Upper lobe of left lung (tissue), 6 donors: ENCODE results near the gene ANKMY1. TPM values are rescaled to one million over a fixed set of nuclear protein-coding genes. Genes with fewer than 3 reads are reported as not detected.

Source experiments
- ATAC-seq, 2 donors: fragments of 200-7000 bp; cut with Tn5 transposase; one replicate each; pipeline ENCODE4 v1.9.1; 2022; ENCODE audit warnings: mild to moderate bottlenecking in 2 of 2, moderate library complexity in 2 of 2; ENCODE audit not compliant: low FRiP score in 2 of 2
- DNase-seq, 2 donors: peaks; one replicate each; pipeline ENCODE4 v3.0.0-alpha.2; 2019 to 2020
- H3K27ac ChIP-seq, 4 donors: fragments of 200-600 bp; sonication (generic); one replicate each; pipeline ENCODE4 v1.5.1; 2016 to 2019
- H3K27me3 ChIP-seq, 4 donors: fragments of 200-600 bp; sonication (generic); one replicate each; pipeline ENCODE4 v1.5.1; 2017 to 2019
- H3K36me3 ChIP-seq, 4 donors: fragments of 200-600 bp; sonication (generic); one replicate each; pipeline ENCODE4 v1.5.1; 2016 to 2019
- H3K4me1 ChIP-seq, 4 donors: fragments of 200-600 bp; sonication (generic); one replicate each; pipeline ENCODE4 v1.5.1; 2018 to 2019
- H3K4me3 ChIP-seq, 4 donors: fragments of 200-600 bp; sonication (generic); one replicate each; pipeline ENCODE4 v1.5.1; 2017 to 2019; ENCODE audit warnings: mild to moderate bottlenecking in 2 of 4, moderate library complexity in 1 of 4
- H3K9me3 ChIP-seq, 4 donors: fragments of 200-600 bp; sonication (generic); one replicate each; pipeline ENCODE4 v1.5.1; 2018 to 2019
- EP300 ChIP-seq, 4 donors: sonication (generic); formaldehyde crosslinking; IDR thresholded peaks; one replicate each; pipeline ENCODE4 v1.5.1; 2017; ENCODE audit warnings: antibody characterized with exemption in 4 of 4, control low read depth in 2 of 4
- POLR2A ChIP-seq, 4 donors: fragments of 450-650 bp; IDR thresholded peaks; one replicate each; pipeline ENCODE4 v1.5.1; 2016 to 2017; ENCODE audit warnings: antibody characterized with exemption in 4 of 4, mild to moderate bottlenecking in 2 of 4
- POLR2AphosphoS5 ChIP-seq, 2 donors: sonication (generic); formaldehyde crosslinking; IDR thresholded peaks; one replicate each; pipeline ENCODE4 v1.5.1; 2017; ENCODE audit warnings: antibody characterized with exemption in 2 of 2
- WGBS, 2 donors: methylation state at CpG; one replicate each; pipeline ENCODE4 v1.1.5; 2017 to 2018; 5-methylcytosine and 5-hydroxymethylcytosine counted together
- total RNA-seq, 6 donors: library from RNA; depleted of rRNA in 4 of 6; stranded (reverse); fragments of >200 nt in 4 of 6; gene quantifications; one replicate each; pipeline versions ENCODE4 v1.1.0 to v1.2.1, GENCODE V29; 2016 to 2021
- TF ChIP-seq, protein P1 (sequence below), 6 experiments: fragments of 450-650 bp in 4 of 6; fragments of 200-600 bp in 2 of 6; sonication (generic) in 2 of 6; IDR thresholded peaks; one replicate each; pipeline ENCODE4 v1.5.1; 2016 to 2019; ENCODE audit warnings: antibody characterized with exemption in 6 of 6
- donor health status: DM: no; HTN: no; CAD: no; lungs with moderate emphysema.
- donor health status: DM: no; HTN: yes; CAD: no; lungs with severe emphysema.

ANKMY1 gene
- total RNA-seq, 6 donors from 2014 or later = 23.7 to 97.4 (median 26.9) TPM

DNA sequence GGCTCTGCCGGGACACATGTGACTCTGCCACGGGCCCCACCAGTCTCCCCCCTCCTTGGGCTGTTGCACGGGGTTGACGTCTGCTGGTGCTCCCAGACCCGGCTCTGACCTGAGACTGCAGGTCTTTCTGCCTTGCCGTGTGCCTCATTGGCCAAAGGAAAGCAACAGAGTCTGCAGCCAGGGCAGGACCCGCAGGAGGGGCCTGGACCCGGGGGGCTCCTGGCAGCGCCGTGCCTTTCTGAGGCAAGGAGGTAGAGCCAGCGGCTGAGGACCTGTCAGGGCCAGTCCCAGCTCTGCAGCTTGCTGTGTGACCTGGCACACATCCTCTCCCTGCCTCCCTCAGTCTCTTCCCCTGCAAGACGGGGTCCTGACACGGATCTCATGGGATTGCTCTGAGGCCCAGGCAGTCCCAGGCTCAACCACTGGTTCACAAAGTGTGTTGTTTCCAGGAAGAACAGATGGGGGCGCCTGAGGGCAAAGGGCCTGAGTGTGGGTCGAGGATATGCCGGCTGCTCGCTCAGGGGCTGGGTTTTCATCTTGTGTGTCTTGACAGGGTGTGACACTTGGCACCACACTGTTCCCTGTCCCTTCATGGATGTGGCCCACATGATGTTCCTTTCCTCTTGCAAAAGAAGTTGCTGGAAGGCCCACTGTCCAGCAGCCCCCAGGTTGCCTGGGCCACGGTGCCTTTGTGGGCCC is 37.7 kb upstream of the ANKMY1 start:
- no peak overlapping the region for H3K4me3 ChIP-seq
- no peaks in the 10 kb centered on the region for H3K4me1 ChIP-seq
- no peak overlapping the region for H3K27ac ChIP-seq
- H3K27me3 ChIP-seq = no peaks in the 10 kb centered on the region
- ATAC-seq (no peak), DNase-seq (peak in 1 of 2 donors; percentile 32)
- TF ChIP-seq, protein P1, sequence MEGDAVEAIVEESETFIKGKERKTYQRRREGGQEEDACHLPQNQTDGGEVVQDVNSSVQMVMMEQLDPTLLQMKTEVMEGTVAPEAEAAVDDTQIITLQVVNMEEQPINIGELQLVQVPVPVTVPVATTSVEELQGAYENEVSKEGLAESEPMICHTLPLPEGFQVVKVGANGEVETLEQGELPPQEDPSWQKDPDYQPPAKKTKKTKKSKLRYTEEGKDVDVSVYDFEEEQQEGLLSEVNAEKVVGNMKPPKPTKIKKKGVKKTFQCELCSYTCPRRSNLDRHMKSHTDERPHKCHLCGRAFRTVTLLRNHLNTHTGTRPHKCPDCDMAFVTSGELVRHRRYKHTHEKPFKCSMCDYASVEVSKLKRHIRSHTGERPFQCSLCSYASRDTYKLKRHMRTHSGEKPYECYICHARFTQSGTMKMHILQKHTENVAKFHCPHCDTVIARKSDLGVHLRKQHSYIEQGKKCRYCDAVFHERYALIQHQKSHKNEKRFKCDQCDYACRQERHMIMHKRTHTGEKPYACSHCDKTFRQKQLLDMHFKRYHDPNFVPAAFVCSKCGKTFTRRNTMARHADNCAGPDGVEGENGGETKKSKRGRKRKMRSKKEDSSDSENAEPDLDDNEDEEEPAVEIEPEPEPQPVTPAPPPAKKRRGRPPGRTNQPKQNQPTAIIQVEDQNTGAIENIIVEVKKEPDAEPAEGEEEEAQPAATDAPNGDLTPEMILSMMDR (IDR thresholded peaks at IDR 0.05) = peak in 2 of 6 experiments; percentile 20 to 23
- TF ChIP-seq EP300 (IDR thresholded peaks at IDR 0.05) = no peak
- TF ChIP-seq POLR2A (IDR thresholded peaks at IDR 0.05) = no peak
- no peaks in the 10 kb centered on the region for H3K9me3 ChIP-seq
- 62 to 81% methylated on average over 7 to 18 of the region's 18 CpGs for WGBS, 2 donors
- peaks cover 3 to 89% (median 66%) of the 10 kb centered on the region in 4 donors for H3K36me3 ChIP-seq

DNA sequence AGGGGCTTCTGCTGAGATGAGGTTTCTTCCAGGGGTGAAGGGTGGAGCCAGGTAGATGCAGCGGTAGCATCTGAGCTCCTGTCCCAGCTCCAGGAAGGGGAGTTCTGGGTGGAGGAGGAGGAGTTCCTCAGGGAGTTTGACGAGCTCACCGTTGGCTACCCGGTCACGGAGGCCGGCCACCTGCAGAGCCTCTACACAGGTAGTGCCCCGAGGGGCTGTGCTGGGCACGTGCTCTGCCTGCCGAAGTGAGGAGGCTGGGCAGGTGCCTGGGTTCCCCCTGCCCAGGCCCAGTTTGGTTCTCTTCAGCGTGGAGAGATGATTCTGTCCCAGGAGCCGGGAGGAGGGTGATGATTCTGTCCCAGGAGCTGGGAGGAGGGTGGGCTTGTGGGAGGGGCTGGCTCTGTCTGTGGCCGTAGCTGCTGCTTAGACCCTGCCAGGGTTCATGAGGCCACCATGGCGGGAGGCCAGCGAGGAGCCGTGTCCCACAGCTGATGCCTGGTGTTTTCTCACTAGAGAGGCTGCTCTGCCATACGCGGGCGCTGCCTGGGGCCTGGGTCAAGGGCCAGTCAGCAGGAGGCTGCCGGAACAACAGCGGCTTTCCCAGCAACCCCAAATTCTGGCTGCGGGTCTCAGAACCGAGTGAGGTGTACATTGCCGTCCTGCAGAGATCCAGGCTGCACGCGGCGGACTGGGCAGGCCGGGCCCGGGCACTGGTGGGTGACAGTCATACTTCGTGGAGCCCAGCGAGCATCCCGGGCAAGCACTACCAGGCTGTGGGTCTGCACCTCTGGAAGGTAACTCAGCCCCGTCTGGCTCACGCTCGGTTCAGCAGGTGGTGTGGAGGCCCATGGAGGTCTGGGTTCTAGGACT is 37.0 kb upstream of the ANKMY1 start:
- no peak overlapping the region for H3K4me3 ChIP-seq
- no peaks in the 10 kb centered on the region for H3K27me3 ChIP-seq
- WGBS, 2 donors = 76 to 92% methylated on average over 10 to 24 of the region's 34 CpGs
- no peaks in the 10 kb centered on the region for H3K4me1 ChIP-seq
- H3K9me3 ChIP-seq = no peaks in the 10 kb centered on the region
- H3K36me3 ChIP-seq = peaks cover 3 to 89% (median 71%) of the 10 kb centered on the region in 4 donors
- peak in 1 of 2 donors; percentile 81 for DNase-seq
- H3K27ac ChIP-seq = no peak overlapping the region
- ATAC-seq = no peak
- TF ChIP-seq, protein P1 (IDR thresholded peaks at IDR 0.05) = no peak
- TF ChIP-seq POLR2A (IDR thresholded peaks at IDR 0.05) (no peak), POLR2AphosphoS5 (IDR thresholded peaks at IDR 0.05) (no peak), EP300 (IDR thresholded peaks at IDR 0.05) (no peak)

DNA sequence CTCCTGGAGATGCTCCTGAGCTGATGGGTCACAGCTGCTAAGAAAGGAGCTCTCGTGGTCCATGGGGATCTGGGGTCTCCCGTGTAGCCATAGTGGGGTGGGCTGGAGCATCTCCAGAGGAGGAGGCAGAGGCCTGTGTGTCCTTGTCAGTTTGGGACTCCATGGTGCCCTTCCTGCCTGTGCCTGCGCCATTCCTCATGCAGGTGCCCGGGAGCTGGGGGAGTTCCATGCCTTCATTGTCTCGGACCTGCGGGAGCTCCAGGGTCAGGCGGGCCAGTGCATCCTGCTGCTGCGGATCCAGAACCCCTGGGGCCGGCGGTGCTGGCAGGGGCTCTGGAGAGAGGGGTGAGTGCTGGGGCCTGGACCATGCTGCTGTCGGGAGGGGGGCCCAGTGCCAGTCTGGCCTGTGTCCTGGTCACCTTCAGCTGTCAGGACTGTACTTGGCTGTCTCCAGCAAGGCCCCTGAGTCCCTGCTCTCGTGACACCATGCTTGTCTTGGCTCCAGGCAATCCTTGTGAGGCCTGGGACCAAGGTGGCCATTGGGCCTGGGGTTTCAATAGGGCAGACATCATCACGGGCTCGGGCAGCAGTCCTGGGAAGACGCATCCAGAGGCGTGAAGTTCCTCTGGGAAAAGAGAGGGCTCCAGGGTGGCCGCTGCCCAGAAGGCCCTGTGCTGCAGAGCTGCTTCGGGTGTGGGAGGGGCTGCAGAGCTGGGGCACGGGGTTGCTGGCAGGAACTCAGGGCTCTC is 36.1 kb upstream of the ANKMY1 start:
- DNase-seq (peak in 1 of 2 donors; percentile 69), ATAC-seq (no peak)
- WGBS, 2 donors = 88 to 95% methylated on average over 7 to 18 of the region's 19 CpGs
- TF ChIP-seq POLR2A (IDR thresholded peaks at IDR 0.05) = no peak
- no peak for TF ChIP-seq POLR2AphosphoS5 (IDR thresholded peaks at IDR 0.05)
- TF ChIP-seq EP300 (IDR thresholded peaks at IDR 0.05) = no peak
- TF ChIP-seq, protein P1 (IDR thresholded peaks at IDR 0.05) = no peak
- Histone ChIP-seq H3K9me3 (no peaks in the 10 kb centered on the region), H3K36me3 (peaks cover 3 to 87% (median 66%) of the 10 kb centered on the region in 4 donors), H3K27me3 (no peaks in the 10 kb centered on the region), H3K27ac (no peak overlapping the region), H3K4me1 (no peaks in the 10 kb centered on the region), H3K4me3 (no peak overlapping the region)

DNA sequence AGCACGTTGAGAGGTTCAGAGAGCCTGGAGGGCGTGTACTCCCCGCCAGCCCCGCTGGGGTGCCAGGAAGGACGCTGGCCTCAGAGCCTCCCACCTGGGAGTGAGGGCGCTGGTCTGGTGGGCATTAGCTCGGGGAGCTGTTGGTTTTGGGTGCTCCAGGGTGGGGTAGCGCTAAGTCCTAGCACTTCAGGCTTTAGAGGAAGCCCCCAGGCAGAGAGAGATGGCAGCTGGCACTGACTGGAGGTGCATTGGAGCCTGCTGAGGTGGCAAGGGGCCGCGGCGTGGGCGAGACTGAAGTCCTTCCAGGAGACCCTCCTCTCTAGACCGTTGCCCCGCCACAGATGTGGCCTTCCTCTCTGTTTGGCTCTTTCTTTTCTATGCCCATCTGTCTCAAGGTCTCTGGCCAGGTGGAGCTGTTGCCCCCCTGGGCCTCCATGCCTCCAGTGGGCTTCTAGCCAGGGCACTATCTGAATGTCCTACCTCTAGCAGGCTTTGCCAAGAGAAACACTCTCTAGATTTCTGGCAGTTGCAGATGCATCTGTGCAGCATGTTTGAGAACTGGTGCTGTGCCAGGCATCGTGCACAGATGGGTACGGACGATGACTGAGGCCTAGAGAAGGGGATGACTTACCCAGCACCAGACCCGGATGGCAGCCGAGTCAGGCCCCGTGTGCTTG is 35.4 kb upstream of the ANKMY1 start:
- 89 to 96% methylated on average over 10 to 20 of the region's 20 CpGs for WGBS, 2 donors
- Histone ChIP-seq H3K4me1 (peaks cover 4 to 7% (median 4%) of the 10 kb centered on the region in 4 donors), H3K9me3 (no peaks in the 10 kb centered on the region), H3K27ac (no peak overlapping the region), H3K4me3 (no peak overlapping the region), H3K36me3 (peaks cover 1 to 80% (median 59%) of the 10 kb centered on the region in 4 donors), H3K27me3 (no peaks in the 10 kb centered on the region)
- ATAC-seq (no peak), DNase-seq (peak in 1 of 2 donors; percentile 55)
- TF ChIP-seq, protein P1 (IDR thresholded peaks at IDR 0.05) = no peak
- TF ChIP-seq POLR2A (IDR thresholded peaks at IDR 0.05) (no peak), EP300 (IDR thresholded peaks at IDR 0.05) (no peak), POLR2AphosphoS5 (IDR thresholded peaks at IDR 0.05) (no peak)
